HCT116 (cell line): ENCODE data around the gene SLC50A1. TPM values are rescaled to one million over a fixed set of nuclear protein-coding genes. Genes with fewer than 3 reads are reported as not detected.

Experiments used
- ATAC-seq: fragments of 200-7000 bp; cut with Tn5 transposase; 2 replicates; pipeline ENCODE4 v1.9.1; 2020; ENCODE audit warnings: mild to moderate bottlenecking, moderate library complexity
- BruUV-seq: library from RNA; stranded (reverse); fragments of 400-500 nt; replicated peaks from 2 replicates; lab custom pipeline; 2021; lab: Mats Ljungman, UMichigan
- CTCF ChIA-PET: fragments of 300-600 bp; sonication (Branson Sonifier 250); formaldehyde crosslinking; loops from one replicate; lab custom pipeline; 2021; ENCODE audit warnings: antibody characterized with exemption; lab: Charles Lee
- POLR2A ChIA-PET: fragments of 300-600, 350-600 bp; sonication (Branson Sonifier 250); formaldehyde crosslinking; loops from one replicate; lab custom pipeline; 2021; ENCODE audit warnings: antibody characterized with exemption; lab: Charles Lee
- RAD21 ChIA-PET, 2 experiments: fragments of 300-600 bp; sonication (Branson Sonifier 250); formaldehyde crosslinking; loops; one replicate each; lab custom pipeline; 2023; ENCODE audit warnings: low total read pairs in 2 of 2; ENCODE audit not compliant: uncharacterized antibody in 2 of 2, unreplicated experiment in 2 of 2, low non-redundant PET in 1 of 2; lab: Charles Lee
- DNase-seq: peaks from one replicate; pipeline ENCODE4 v3.0.0-alpha.2; 2010; ENCODE audit warnings: low read depth, low spot score
- H2AFZ ChIP-seq: fragments of 200-600 bp; shearing (Covaris generic), sonication (generic); 2 replicates; pipeline ENCODE4 v1.6.1; 2017; ENCODE audit warnings: low read depth, mixed run types, mixed read lengths, antibody characterized with exemption, low read length; ENCODE audit not compliant: poor library complexity, severe bottlenecking
- H3K27ac ChIP-seq: 2 replicates; pipeline ENCODE4 v1.5.1; 2012; ENCODE audit warnings: low read depth, low read length
- H3K27me3 ChIP-seq: fragments of 200-600 bp; sonication (generic); 2 replicates; pipeline ENCODE4 v1.6.1; 2016; ENCODE audit warnings: mixed run types, low read length, mixed read lengths; ENCODE audit not compliant: insufficient read depth
- H3K36me3 ChIP-seq, 2 experiments: fragments of 200-500 bp in 1 of 2; fragments of 200-600 bp in 1 of 2; sonication (Bioruptor generic) in 1 of 2; sonication (generic) in 1 of 2; 2 replicates each; pipeline versions ENCODE4 v1.5.1 to v1.6.1; 2014 to 2016; ENCODE audit warnings: low read length in 2 of 2, inconsistent platforms in 1 of 2, mixed read lengths in 1 of 2, mixed run types in 1 of 2; ENCODE audit not compliant: insufficient read depth in 2 of 2, control insufficient read depth in 1 of 2
- H3K4me1 ChIP-seq, 2 experiments: fragments of 200-600 bp in 1 of 2; sonication (generic) in 1 of 2; 2 replicates each; pipeline versions ENCODE4 v1.5.1 to v1.6.1; 2012 to 2017; ENCODE audit warnings: low read length in 2 of 2, inconsistent platforms in 1 of 2, mild to moderate bottlenecking in 1 of 2, mixed read lengths in 1 of 2, mixed run types in 1 of 2, moderate library complexity in 1 of 2; ENCODE audit not compliant: insufficient read depth in 2 of 2, control insufficient read depth in 1 of 2
- H3K4me2 ChIP-seq: fragments of 200-600 bp; sonication (generic); 2 replicates; pipeline ENCODE4 v1.6.1; 2017; ENCODE audit warnings: mixed run types, low read length, mixed read lengths
- H3K4me3 ChIP-seq, 2 experiments: fragments of 200-600 bp in 1 of 2; sonication (generic) in 1 of 2; replicated peaks in 1 of 2; 2 replicates each; pipeline ENCODE4 v1.5.1; 2011 to 2016; ENCODE audit warnings: low read length in 2 of 2, control low read depth in 1 of 2, low read depth in 1 of 2, mild to moderate bottlenecking in 1 of 2, mixed read lengths in 1 of 2, mixed run types in 1 of 2
- H3K79me2 ChIP-seq: fragments of 200-600 bp; sonication (generic); 2 replicates; pipeline ENCODE4 v1.6.1; 2017; ENCODE audit warnings: mild to moderate bottlenecking, mixed run types, low read length, moderate library complexity, mixed read lengths; ENCODE audit not compliant: insufficient read depth
- H3K9ac ChIP-seq: fragments of 200-600 bp; sonication (generic); 2 replicates; pipeline ENCODE4 v1.6.1; 2016; ENCODE audit warnings: low read length, mixed read lengths
- H3K9me2 ChIP-seq: fragments of 200-600 bp; sonication (generic), shearing (Covaris generic); 2 replicates; pipeline ENCODE4 v1.6.1; 2017; ENCODE audit warnings: mixed run types, mild to moderate bottlenecking, moderate library complexity; ENCODE audit not compliant: insufficient read depth
- H3K9me3 ChIP-seq, 2 experiments: fragments of 200-500 bp in 1 of 2; fragments of 200-600 bp in 1 of 2; sonication (Bioruptor generic) in 1 of 2; sonication (generic) in 1 of 2; 2 replicates each; pipeline ENCODE4 v1.6.1; 2014 to 2017; ENCODE audit warnings: low read length in 2 of 2, mixed read lengths in 2 of 2, inconsistent platforms in 1 of 2, low read depth in 1 of 2, mild to moderate bottlenecking in 1 of 2, mixed run types in 1 of 2, moderate library complexity in 1 of 2; ENCODE audit not compliant: control insufficient read depth in 1 of 2, insufficient read depth in 1 of 2
- H4K20me1 ChIP-seq: fragments of 200-600 bp; sonication (generic), shearing (Covaris generic); 2 replicates; pipeline ENCODE4 v1.6.1; 2017; ENCODE audit warnings: mixed run types, mild to moderate bottlenecking, moderate library complexity; ENCODE audit not compliant: insufficient read depth
- ATF3 ChIP-seq: IDR thresholded peaks from 2 replicates; pipeline ENCODE4 v1.6.1; 2012
- CTCF ChIP-seq, 3 experiments: fragments of 200-600 bp in 1 of 3; sonication (generic) in 1 of 3; IDR thresholded peaks in 2 of 3; conservative IDR thresholded peaks in 1 of 3; 2 replicates each; pipeline ENCODE4 v1.5.1; 2012 to 2017; ENCODE audit warnings: low read depth in 2 of 3, low read length in 2 of 3, antibody characterized with exemption in 1 of 3, borderline replicate concordance in 1 of 3, control low read depth in 1 of 3, mild to moderate bottlenecking in 1 of 3, mixed read lengths in 1 of 3, mixed run types in 1 of 3, moderate library complexity in 1 of 3; ENCODE audit not compliant: insufficient read depth in 1 of 3
- EGR1 ChIP-seq: IDR thresholded peaks from 2 replicates; pipeline ENCODE4 v1.6.1; 2012; ENCODE audit warnings: low read depth
- EZH2 ChIP-seq: fragments of 200-600 bp; sonication (generic); IDR thresholded peaks from 2 replicates; pipeline ENCODE4 v1.6.1; 2017; ENCODE audit warnings: antibody characterized with exemption, mixed run types
- EZH2phosphoT487 ChIP-seq: fragments of 200-600 bp; IDR thresholded peaks from 2 replicates; pipeline ENCODE4 v1.6.1; 2018; ENCODE audit warnings: antibody characterized with exemption, borderline replicate concordance
- FOSL1 ChIP-seq: IDR thresholded peaks from 2 replicates; pipeline ENCODE4 v1.6.1; 2012; ENCODE audit warnings: low read depth
- JUND ChIP-seq: IDR thresholded peaks from 2 replicates; pipeline ENCODE4 v1.6.1; 2012
- MAX ChIP-seq: IDR thresholded peaks from 2 replicates; pipeline ENCODE4 v1.6.1; 2012
- POLR2A ChIP-seq: IDR thresholded peaks from 2 replicates; pipeline ENCODE4 v1.7.0; 2011; ENCODE audit warnings: borderline replicate concordance; ENCODE audit not compliant: insufficient read depth, insufficient read length; ENCODE audit errors: extremely low read depth
- POLR2AphosphoS5 ChIP-seq: IDR thresholded peaks from 2 replicates; pipeline ENCODE4 v1.6.1; 2011; ENCODE audit warnings: mild to moderate bottlenecking, low read depth, low read length, moderate library complexity
- REST ChIP-seq: IDR thresholded peaks from 2 replicates; pipeline ENCODE4 v1.6.1; 2012; ENCODE audit warnings: low read depth
- SIN3A ChIP-seq: IDR thresholded peaks from 2 replicates; pipeline ENCODE4 v1.6.1; 2012; ENCODE audit warnings: low read depth
- SP1 ChIP-seq: IDR thresholded peaks from 2 replicates; pipeline ENCODE4 v1.6.1; 2012; ENCODE audit warnings: low read depth
- SRF ChIP-seq: IDR thresholded peaks from 2 replicates; pipeline ENCODE4 v1.6.1; 2012; ENCODE audit warnings: low read depth
- ZBTB33 ChIP-seq: IDR thresholded peaks from 2 replicates; pipeline ENCODE4 v1.6.1; 2011; ENCODE audit warnings: mild to moderate bottlenecking, low read length, moderate library complexity; ENCODE audit not compliant: insufficient replicate concordance; ENCODE audit errors: extremely low read depth
- ZFX ChIP-seq: fragments of 450-650 bp; IDR thresholded peaks from 2 replicates; pipeline ENCODE4 v1.6.1; 2017
- ZNF274 ChIP-seq: fragments of 200-500 bp; sonication (Bioruptor generic); IDR thresholded peaks from 2 replicates; pipeline ENCODE4 v1.6.1; 2014; ENCODE audit warnings: mild to moderate bottlenecking, low read depth, low read length, inconsistent platforms
- intact Hi-C: fragments of 100-400 bp; cut with micrococcal nuclease; formaldehyde crosslinking; loops from 2 replicates; pipeline ENCODE4 v1.10.0; 2022
- total RNA-seq: library from RNA; stranded (reverse); gene quantifications from one replicate; pipeline ENCODE4 v1.2.1, GENCODE V29; 2021; ENCODE audit not compliant: unreplicated experiment

The SLC50A1 gene
- total RNA-seq, 1 experiment from 2014 or later = 49.9 TPM

- Histone ChIP-seq H3K4me2 (no peak overlapping the region), H3K27ac (no peak overlapping the region), H2AFZ (no peak overlapping the region), H3K36me3 (peaks cover 2 to 7% of the 10 kb centered on the region in 2 experiments; a peak in 3 of 4 replicates), H3K4me1 (peaks cover 2 to 11% of the 10 kb centered on the region in 2 experiments; a peak in 1 of 4 replicates), H3K4me3 (no peak overlapping the region), H3K27me3 (no peaks in the 10 kb centered on the region), H3K9me3 (no peaks in the 10 kb centered on the region), H3K79me2 (peaks cover 5% of the 10 kb centered on the region; the same call in 1 of the 2 replicates), H3K9me2 (no peaks in the 10 kb centered on the region), H3K9ac (no peak overlapping the region), H4K20me1 (no peaks in the 10 kb centered on the region)
- ATAC-seq (no peak), DNase-seq (no peak)
- CTCF ChIA-PET = interaction anchor here (1.2 to 3.1 kb wide), 3 partner anchors 71 to 121 kb away, joined by 3 to 163 read pairs (median 14); no protein-coding TSS in a partner anchor
- intact Hi-C loops = loop anchor here (2.0 to 5.0 kb wide), 2 partner anchors 31 to 54 kb away; partner anchors contain the start of gene SLC50A1
- POLR2A ChIA-PET = no interaction called here
- TF ChIP-seq ZBTB33 = no peak
- no peak for TF ChIP-seq ZFX
- TF ChIP-seq SRF = no peak
- TF ChIP-seq POLR2AphosphoS5 = no peak
- no peak for TF ChIP-seq MAX
- TF ChIP-seq ATF3 = no peak
- TF ChIP-seq CTCF (IDR thresholded peaks at IDR 0.05 in 2 of 3, conservative IDR thresholded peaks at IDR 0.05 in 1 of 3; ENCODE audit: borderline replicate concordance in 1 of 3, insufficient read depth in 1 of 3, low read depth in 2 of 3, low read length in 2 of 3) = no peak
- TF ChIP-seq REST = no peak
- TF ChIP-seq SIN3A = no peak
- no peak for TF ChIP-seq EZH2
- no peak for TF ChIP-seq EGR1
- TF ChIP-seq JUND = no peak
- no peak for TF ChIP-seq EZH2phosphoT487
- no peak for TF ChIP-seq SP1
- TF ChIP-seq FOSL1 = no peak
- no peak for TF ChIP-seq ZNF274
- TF ChIP-seq POLR2A = no peak
- no TSS peak for BruUV-seq
- RAD21 ChIA-PET = no interaction called here
These were observed 30.4 kb downstream of the SLC50A1 start for GRCh38 chr1:155166051-155166470.
